Omental fat pad (tissue), 4 donors: Measurements from ENCODE around the gene FBLN5. TPM values are rescaled to one million over a fixed set of nuclear protein-coding genes. Genes with fewer than 3 reads are reported as not detected.

Experiments
- ATAC-seq: fragments of 150-250 bp; one replicate; pipeline ENCODE4 v1.9.1; 2016; ENCODE audit warnings: mild to moderate bottlenecking, moderate library complexity; ENCODE audit not compliant: low FRiP score
- DNase-seq: peaks from one replicate; pipeline ENCODE4 v3.0.0-alpha.2; 2019; ENCODE audit warnings: low spot score
- CTCF ChIP-seq, 3 donors: fragments of 450-650 bp; IDR thresholded peaks; one replicate each; pipeline ENCODE4 v1.5.1; 2016 to 2017; ENCODE audit warnings: antibody characterized with exemption in 3 of 3, mild to moderate bottlenecking in 3 of 3, moderate library complexity in 2 of 3
- total RNA-seq, 4 donors: library from RNA; depleted of rRNA; stranded (reverse); fragments of >200 nt; gene quantifications; one replicate each; pipeline ENCODE4 v1.1.0, GENCODE V29; 2016

FBLN5 gene
- total RNA-seq, 4 donors from 2014 or later, result 119 to 282 (median 171) TPM

DNA sequence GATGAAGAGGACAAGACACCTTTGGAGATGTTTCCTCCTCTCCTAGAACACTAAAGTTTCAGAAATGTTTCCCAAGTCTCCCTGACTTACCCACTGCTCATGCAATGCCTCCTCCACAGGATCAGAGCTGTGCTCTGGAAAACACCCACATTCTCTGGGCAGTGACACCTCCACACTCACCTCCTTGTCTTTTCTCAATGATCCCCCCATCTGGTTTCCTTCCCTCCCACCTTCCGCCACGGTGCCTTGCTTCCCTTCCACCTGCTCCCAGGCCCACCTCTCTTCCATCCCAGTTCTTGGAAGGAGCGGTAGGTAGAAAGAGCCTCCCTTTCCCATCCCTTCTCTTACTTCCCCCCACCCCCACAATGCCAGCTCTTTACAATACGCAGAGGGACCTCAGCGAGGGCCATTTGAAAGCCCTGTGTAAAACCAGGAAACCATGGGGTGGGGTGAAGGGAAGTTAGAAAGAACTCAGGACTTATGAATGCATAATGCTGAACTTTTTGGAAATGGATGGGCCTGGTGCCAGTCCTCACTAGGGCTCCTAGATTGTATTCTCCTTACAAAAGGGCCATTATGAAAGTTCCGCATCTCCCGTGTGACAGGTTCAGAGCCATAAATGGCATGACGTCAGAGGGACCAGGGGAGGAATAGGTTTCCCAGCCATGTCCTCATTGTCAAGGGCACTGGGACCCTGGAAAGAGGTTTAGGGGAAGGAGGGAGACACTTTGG is 12.8 kb downstream of the FBLN5 start:
- ATAC-seq, result no peak
- TF ChIP-seq CTCF (IDR thresholded peaks at IDR 0.05), result no peak
- no peak for DNase-seq

DNA sequence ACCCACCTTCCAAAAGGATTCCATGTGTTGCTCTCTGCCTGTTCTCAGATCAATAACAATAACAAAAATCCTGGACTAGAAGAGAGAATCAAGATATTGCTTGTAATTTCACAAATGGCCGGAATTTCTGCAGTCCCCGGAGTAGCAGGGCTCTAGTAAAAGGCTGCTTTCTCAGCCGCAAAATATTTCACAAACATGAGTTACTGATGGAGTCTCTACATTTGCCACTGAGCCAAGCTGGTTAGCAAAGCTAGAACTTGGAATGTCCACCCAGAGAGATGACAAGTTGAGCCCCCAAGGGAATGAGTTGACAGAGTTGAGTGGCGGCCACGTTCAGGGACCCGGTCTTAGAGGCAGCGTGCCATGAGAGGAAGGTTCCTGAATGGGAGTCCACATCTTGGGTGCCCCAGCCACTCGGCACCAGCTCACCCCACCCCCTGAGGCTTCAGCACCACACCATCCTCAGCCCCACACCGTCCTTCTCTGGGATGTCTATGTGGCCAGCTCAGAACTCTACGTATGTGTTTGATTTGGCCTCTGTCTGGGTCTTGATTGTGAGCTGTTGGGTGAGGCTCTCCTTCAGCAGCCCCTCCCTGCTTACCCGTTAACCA is 15.9 kb downstream of the FBLN5 start:
- DNase-seq, result no peak
- TF ChIP-seq CTCF (IDR thresholded peaks at IDR 0.05), result no peak
- ATAC-seq, result peak; percentile 29

DNA sequence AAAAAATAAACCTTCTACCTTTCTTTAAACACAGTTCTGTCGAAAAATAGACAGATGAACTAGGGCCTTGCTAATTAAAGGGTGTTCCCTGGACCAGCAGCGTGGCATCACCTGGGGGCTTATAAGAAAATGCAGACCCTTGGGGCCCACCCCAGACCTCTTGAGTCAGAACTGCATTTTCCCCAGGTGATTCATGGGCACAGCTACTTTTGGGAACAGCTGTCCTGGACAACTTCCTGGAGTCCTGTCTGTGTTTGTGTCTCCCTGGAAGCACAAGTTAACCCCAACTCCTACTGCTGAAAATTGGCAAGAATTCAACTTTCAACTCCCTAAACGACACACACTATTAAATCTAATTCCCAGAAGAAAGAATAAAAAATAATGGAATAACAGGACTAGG is 17.8 kb downstream of the FBLN5 start:
- no peak for TF ChIP-seq CTCF (IDR thresholded peaks at IDR 0.05)
- ATAC-seq (no peak), DNase-seq (no peak)

GRCh38 chr14:91927800-91928199 is 19.7 kb downstream of the FBLN5 start:
- ATAC-seq, result no peak
- TF ChIP-seq CTCF (IDR thresholded peaks at IDR 0.05), result no peak
- DNase-seq, result no peak

DNA sequence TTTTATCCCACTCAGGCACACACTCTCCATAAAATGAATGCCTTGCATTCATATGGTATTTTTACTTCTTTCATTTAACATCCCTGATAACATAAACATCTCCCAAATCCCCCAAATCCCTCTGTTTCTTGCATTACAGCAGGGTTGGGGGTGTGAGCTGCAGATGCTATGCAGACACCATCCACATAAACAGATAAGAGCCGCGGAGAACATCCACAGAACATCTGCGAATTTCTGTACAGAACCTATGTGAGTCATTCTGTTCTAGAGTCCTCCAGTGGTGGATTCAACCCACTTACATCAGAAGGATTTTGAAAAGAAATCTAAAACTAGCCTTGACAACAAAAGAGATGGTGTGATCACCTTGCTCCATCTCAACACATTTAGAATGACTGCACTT is 20.3 kb downstream of the FBLN5 start:
- TF ChIP-seq CTCF (IDR thresholded peaks at IDR 0.05), result no peak
- ATAC-seq, result no peak
- DNase-seq, result no peak

GRCh38 chr14:91926131-91926890 is 21.2 kb downstream of the FBLN5 start:
- no peak for TF ChIP-seq CTCF (IDR thresholded peaks at IDR 0.05)
- ATAC-seq (no peak), DNase-seq (no peak)
